Esophagus muscularis mucosa (tissue), 4 donors: ENCODE data around the gene BEND6.

Experiments
- EP300 ChIP-seq: sonication (generic); formaldehyde crosslinking; IDR thresholded peaks from one replicate; pipeline ENCODE4 v1.6.1; 2017; ENCODE audit warnings: antibody characterized with exemption
- POLR2A ChIP-seq: fragments of 450-650 bp; IDR thresholded peaks from one replicate; pipeline ENCODE4 v1.6.1; 2017; ENCODE audit warnings: antibody characterized with exemption, moderate library complexity, mild to moderate bottlenecking, low read depth
- TF ChIP-seq, protein P1 (sequence below), 3 experiments: fragments of 200-600 bp in 2 of 3; fragments of 450-650 bp in 1 of 3; sonication (generic) in 2 of 3; IDR thresholded peaks; one replicate each; pipeline ENCODE4 v1.5.1; 2017 to 2019; ENCODE audit warnings: antibody characterized with exemption in 3 of 3, mild to moderate bottlenecking in 2 of 3, moderate library complexity in 1 of 3

DNA sequence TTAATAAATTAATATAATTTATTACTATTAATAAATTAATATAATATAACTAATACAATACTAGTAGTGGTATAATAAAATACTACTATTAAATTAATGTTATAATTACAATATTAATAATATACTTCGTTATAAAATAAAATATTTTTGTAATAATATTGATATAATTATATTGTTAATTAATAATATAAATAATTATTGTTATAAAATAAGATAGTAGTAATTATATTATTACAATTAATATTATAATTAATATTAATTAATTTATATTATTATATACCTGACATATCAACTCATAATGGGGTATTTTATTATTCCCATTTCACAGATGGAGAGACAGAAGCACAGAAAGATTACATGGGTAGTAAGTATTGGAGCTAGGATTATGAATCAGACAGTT, 8.9 kb downstream of the BEND6 start:
- TF ChIP-seq, protein P1, sequence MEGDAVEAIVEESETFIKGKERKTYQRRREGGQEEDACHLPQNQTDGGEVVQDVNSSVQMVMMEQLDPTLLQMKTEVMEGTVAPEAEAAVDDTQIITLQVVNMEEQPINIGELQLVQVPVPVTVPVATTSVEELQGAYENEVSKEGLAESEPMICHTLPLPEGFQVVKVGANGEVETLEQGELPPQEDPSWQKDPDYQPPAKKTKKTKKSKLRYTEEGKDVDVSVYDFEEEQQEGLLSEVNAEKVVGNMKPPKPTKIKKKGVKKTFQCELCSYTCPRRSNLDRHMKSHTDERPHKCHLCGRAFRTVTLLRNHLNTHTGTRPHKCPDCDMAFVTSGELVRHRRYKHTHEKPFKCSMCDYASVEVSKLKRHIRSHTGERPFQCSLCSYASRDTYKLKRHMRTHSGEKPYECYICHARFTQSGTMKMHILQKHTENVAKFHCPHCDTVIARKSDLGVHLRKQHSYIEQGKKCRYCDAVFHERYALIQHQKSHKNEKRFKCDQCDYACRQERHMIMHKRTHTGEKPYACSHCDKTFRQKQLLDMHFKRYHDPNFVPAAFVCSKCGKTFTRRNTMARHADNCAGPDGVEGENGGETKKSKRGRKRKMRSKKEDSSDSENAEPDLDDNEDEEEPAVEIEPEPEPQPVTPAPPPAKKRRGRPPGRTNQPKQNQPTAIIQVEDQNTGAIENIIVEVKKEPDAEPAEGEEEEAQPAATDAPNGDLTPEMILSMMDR (IDR thresholded peaks at IDR 0.05) = no peak
- TF ChIP-seq POLR2A = no peak
- TF ChIP-seq EP300 = no peak
